MCF 10A (cell line): ENCODE results near the gene PGAM2. TPM values are rescaled to one million over a fixed set of nuclear protein-coding genes. Genes with fewer than 3 reads are reported as not detected.
"Not testable (repeated sequence)": the region's sequence is repeated elsewhere in the genome, so short reads cannot be mapped to it uniquely, and the experiment has no call there.

Experiments used
- BruUV-seq: library from RNA; stranded (reverse); fragments of 400-500 nt; replicated peaks from 2 replicates; lab custom pipeline; 2021; lab: Mats Ljungman, UMichigan
- CTCF ChIA-PET: fragments of 300-600 bp; sonication (Branson Sonifier 250); formaldehyde crosslinking; extraction: SDS; loops from one replicate; lab custom pipeline; 2021; ENCODE audit warnings: antibody characterized with exemption, inconsistent platforms; lab: Yijun Ruan, JAX
- POLR2A ChIA-PET: fragments of 300-600, 350-650 bp; sonication (Branson Sonifier 250); formaldehyde crosslinking; extraction: SDS; loops from one replicate; lab custom pipeline; 2020; ENCODE audit warnings: antibody characterized with exemption, inconsistent platforms; lab: Yijun Ruan, JAX
- DNase-seq: peaks from one replicate; pipeline ENCODE4 v3.0.0-alpha.2; 2018; ENCODE audit not compliant: unreplicated experiment
- H3K27ac Mint-ChIP-seq: one replicate; pipeline ENCODE4 v1.8.0; 2022; ENCODE audit warnings: mild to moderate bottlenecking, low read depth, mixed read lengths; ENCODE audit not compliant: unreplicated experiment
- H3K27me3 Mint-ChIP-seq: one replicate; pipeline ENCODE4 v1.8.0; 2022; ENCODE audit warnings: mixed read lengths; ENCODE audit not compliant: insufficient read depth, unreplicated experiment
- H3K36me3 Mint-ChIP-seq: one replicate; pipeline ENCODE4 v1.8.0; 2022; ENCODE audit warnings: mild to moderate bottlenecking, moderate library complexity, mixed read lengths; ENCODE audit not compliant: insufficient read depth, unreplicated experiment
- H3K4me1 Mint-ChIP-seq: one replicate; pipeline ENCODE4 v1.8.0; 2022; ENCODE audit warnings: mixed read lengths; ENCODE audit not compliant: insufficient read depth, unreplicated experiment
- H3K4me3 Mint-ChIP-seq: one replicate; pipeline ENCODE4 v1.8.0; 2022; ENCODE audit warnings: mild to moderate bottlenecking, moderate library complexity, mixed read lengths; ENCODE audit not compliant: unreplicated experiment
- H3K9me3 Mint-ChIP-seq: one replicate; pipeline ENCODE4 v1.8.0; 2022; ENCODE audit warnings: mixed read lengths; ENCODE audit not compliant: unreplicated experiment
- intact Hi-C: fragments of 100-400 bp; cut with micrococcal nuclease; formaldehyde crosslinking; loops from 2 replicates; pipeline ENCODE4 v1.14.1; 2022
- total RNA-seq: library from RNA; stranded (reverse); gene quantifications from 2 replicates; pipeline ENCODE4 v1.2.3, GENCODE V29; 2022

Gene PGAM2
- total RNA-seq, 1 experiment from 2014 or later, result not detected

GRCh38 chr7:44032031-44032430 is 33.3 kb downstream of the PGAM2 start:
- H3K9me3 Mint-ChIP-seq, POLR2A ChIA-PET, H3K4me1 Mint-ChIP-seq, DNase-seq, H3K27me3 Mint-ChIP-seq, H3K36me3 Mint-ChIP-seq, H3K27ac Mint-ChIP-seq, H3K4me3 Mint-ChIP-seq, BruUV-seq, intact Hi-C loops, CTCF ChIA-PET: not testable (repeated sequence)

GRCh38 chr7:44031319-44031718 is 34.0 kb downstream of the PGAM2 start:
- H3K9me3 Mint-ChIP-seq, intact Hi-C loops, CTCF ChIA-PET, H3K36me3 Mint-ChIP-seq, H3K27ac Mint-ChIP-seq, POLR2A ChIA-PET, BruUV-seq, H3K27me3 Mint-ChIP-seq, DNase-seq, H3K4me1 Mint-ChIP-seq, H3K4me3 Mint-ChIP-seq: not testable (repeated sequence)

DNA sequence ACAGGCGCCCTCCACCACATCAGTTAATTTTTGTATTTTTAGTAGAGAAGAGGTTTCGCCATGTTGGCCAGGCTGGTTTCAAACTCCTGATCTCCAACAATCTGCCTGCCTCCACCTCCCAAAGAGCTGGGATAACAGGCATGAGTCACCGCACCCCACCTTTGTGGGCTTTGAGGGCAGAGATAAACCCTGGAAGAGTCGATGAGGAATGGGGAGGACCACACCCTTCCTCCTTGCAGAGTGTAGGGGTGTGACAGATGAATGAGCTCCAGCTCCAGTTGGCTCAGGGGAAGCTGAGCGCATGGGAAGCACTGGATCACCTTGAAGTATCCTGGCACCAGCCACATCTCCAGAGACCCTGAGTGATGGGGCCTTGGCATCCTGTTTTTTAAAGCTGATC is 35.3 kb downstream of the PGAM2 start:
- CTCF ChIA-PET, POLR2A ChIA-PET, H3K36me3 Mint-ChIP-seq, intact Hi-C loops, H3K27ac Mint-ChIP-seq, H3K9me3 Mint-ChIP-seq, BruUV-seq, DNase-seq, H3K4me3 Mint-ChIP-seq, H3K4me1 Mint-ChIP-seq, H3K27me3 Mint-ChIP-seq: not testable (repeated sequence)

DNA sequence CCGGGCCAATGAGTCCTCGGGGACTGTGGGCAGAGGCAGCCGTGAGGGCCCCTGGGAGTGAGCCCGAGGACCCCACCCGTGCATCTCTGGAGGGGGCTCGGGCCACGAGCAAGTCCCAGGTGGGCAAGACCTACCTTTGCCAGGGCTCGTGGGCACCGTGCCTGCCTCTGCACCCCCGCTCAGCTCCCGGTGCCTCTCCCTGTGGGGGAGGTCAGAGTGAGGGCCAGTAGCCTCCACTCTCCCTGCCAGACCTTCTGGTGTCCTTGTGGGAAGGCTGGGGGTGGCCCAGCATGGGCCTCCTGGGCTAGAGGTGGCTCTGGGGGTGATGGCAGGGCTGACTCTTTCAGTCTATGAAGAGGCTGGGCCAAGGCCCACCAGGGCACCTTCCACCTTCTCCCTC is 35.9 kb downstream of the PGAM2 start:
- BruUV-seq, H3K27ac Mint-ChIP-seq, H3K4me3 Mint-ChIP-seq, CTCF ChIA-PET, H3K36me3 Mint-ChIP-seq, POLR2A ChIA-PET, intact Hi-C loops, H3K9me3 Mint-ChIP-seq, H3K27me3 Mint-ChIP-seq, H3K4me1 Mint-ChIP-seq, DNase-seq: not testable (repeated sequence)

- intact Hi-C loops, result not testable (repeated sequence)
Observed at GRCh38 chr7:44022796-44023467, 42.4 kb downstream of the PGAM2 start.

GRCh38 chr7:44022069-44022468 is 43.3 kb downstream of the PGAM2 start:
- CTCF ChIA-PET, result interaction anchor here (1.6 kb wide), 1 partner anchor 155 kb away, joined by 3 read pairs; no protein-coding TSS in a partner anchor
- H3K9me3 Mint-ChIP-seq, H3K4me3 Mint-ChIP-seq, BruUV-seq, H3K36me3 Mint-ChIP-seq, H3K27ac Mint-ChIP-seq, intact Hi-C loops, H3K4me1 Mint-ChIP-seq, H3K27me3 Mint-ChIP-seq, DNase-seq: not testable (repeated sequence)
- POLR2A ChIA-PET, result interaction anchor here (0.7 kb wide), 1 partner anchor 46 kb away, joined by 4 read pairs; no protein-coding TSS in a partner anchor

More at GRCh38 chr7:44022796-44023467, 42.4 kb downstream of the PGAM2 start:
- H3K36me3 Mint-ChIP-seq, H3K4me3 Mint-ChIP-seq, H3K9me3 Mint-ChIP-seq, BruUV-seq, H3K27me3 Mint-ChIP-seq, H3K27ac Mint-ChIP-seq, H3K4me1 Mint-ChIP-seq: not testable (repeated sequence)
- DNase-seq, result peak; percentile 27
- POLR2A ChIA-PET, result interaction anchor here (0.6 to 1.0 kb wide), 3 partner anchors 46 to 576 kb away, joined by 3 read pairs; no protein-coding TSS in a partner anchor
- CTCF ChIA-PET, result interaction anchor here (0.6 kb wide), 1 partner anchor 988 kb away, joined by 5 read pairs; no protein-coding TSS in a partner anchor

- H3K4me3 Mint-ChIP-seq, result not testable (repeated sequence)
Observed at GRCh38 chr7:44019825-44020224, 45.5 kb downstream of the PGAM2 start.

More at GRCh38 chr7:44019825-44020224, 45.5 kb downstream of the PGAM2 start:
- H3K36me3 Mint-ChIP-seq, BruUV-seq, H3K9me3 Mint-ChIP-seq, H3K27ac Mint-ChIP-seq, H3K27me3 Mint-ChIP-seq, intact Hi-C loops, H3K4me1 Mint-ChIP-seq, DNase-seq: not testable (repeated sequence)
- ChIA-PET CTCF (interaction anchor here (0.6 to 1.6 kb wide), 15 partner anchors 29 to 808 kb away, joined by 3 to 12 read pairs (median 3); partner anchors contain the start of genes NUDCD3 and YKT6), POLR2A (interaction anchor here (0.6 to 1.2 kb wide), 5 partner anchors 24 to 726 kb away, joined by 3 to 5 read pairs (median 4); partner anchors contain the start of genes DBNL and POLD2)
